Stomach (tissue), 4 donors: Measurements from ENCODE around the gene TNS3.
"Not testable (repeated sequence)": the region's sequence is repeated elsewhere in the genome, so short reads cannot be mapped to it uniquely, and the experiment has no call there.

Source experiments
- EP300 ChIP-seq: sonication (generic); formaldehyde crosslinking; IDR thresholded peaks from one replicate; pipeline ENCODE4 v1.6.1; 2017; ENCODE audit warnings: antibody characterized with exemption
- POLR2A ChIP-seq, 4 donors: fragments of 450-650 bp; IDR thresholded peaks; one replicate each; pipeline ENCODE4 v1.6.1; 2016; ENCODE audit warnings: antibody characterized with exemption in 4 of 4, control low read depth in 2 of 4, mild to moderate bottlenecking in 1 of 4, moderate library complexity in 1 of 4
- POLR2AphosphoS5 ChIP-seq, 3 donors: sonication (generic); formaldehyde crosslinking; IDR thresholded peaks; one replicate each; pipeline ENCODE4 v1.6.1; 2016; ENCODE audit warnings: antibody characterized with exemption in 3 of 3
- TF ChIP-seq, protein P1 (sequence below), 7 experiments: fragments of 450-650 bp in 4 of 7; fragments of 200-600 bp in 3 of 7; sonication (generic) in 3 of 7; IDR thresholded peaks; one replicate each; pipeline ENCODE4 v1.5.1; 2016 to 2019; ENCODE audit warnings: antibody characterized with exemption in 7 of 7, control low read depth in 2 of 7, mild to moderate bottlenecking in 1 of 7

DNA sequence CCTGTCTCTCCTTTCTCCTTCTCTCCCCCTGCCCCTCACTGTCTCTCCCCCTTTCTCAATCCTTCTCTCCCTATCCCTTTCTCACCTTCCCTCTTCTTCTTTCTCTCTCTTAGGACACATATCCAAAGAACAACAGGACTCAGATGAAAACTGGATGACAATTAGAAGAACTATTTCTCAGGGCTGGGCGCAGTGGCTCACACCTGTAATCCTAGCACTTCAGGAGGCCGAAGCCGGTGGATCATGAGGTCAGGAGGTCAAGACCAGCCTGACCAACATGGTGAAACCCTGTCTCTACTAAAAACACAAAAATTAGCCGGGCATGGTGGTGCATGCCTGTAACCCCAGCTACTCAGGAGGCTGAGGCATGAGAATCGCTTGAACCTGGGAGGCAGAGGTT, 8.3 kb upstream of the TNS3 start:
- not testable (repeated sequence) for TF ChIP-seq POLR2A (IDR thresholded peaks at IDR 0.05); EP300; POLR2AphosphoS5 (IDR thresholded peaks at IDR 0.05)
- TF ChIP-seq, protein P1, sequence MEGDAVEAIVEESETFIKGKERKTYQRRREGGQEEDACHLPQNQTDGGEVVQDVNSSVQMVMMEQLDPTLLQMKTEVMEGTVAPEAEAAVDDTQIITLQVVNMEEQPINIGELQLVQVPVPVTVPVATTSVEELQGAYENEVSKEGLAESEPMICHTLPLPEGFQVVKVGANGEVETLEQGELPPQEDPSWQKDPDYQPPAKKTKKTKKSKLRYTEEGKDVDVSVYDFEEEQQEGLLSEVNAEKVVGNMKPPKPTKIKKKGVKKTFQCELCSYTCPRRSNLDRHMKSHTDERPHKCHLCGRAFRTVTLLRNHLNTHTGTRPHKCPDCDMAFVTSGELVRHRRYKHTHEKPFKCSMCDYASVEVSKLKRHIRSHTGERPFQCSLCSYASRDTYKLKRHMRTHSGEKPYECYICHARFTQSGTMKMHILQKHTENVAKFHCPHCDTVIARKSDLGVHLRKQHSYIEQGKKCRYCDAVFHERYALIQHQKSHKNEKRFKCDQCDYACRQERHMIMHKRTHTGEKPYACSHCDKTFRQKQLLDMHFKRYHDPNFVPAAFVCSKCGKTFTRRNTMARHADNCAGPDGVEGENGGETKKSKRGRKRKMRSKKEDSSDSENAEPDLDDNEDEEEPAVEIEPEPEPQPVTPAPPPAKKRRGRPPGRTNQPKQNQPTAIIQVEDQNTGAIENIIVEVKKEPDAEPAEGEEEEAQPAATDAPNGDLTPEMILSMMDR (IDR thresholded peaks at IDR 0.05) = not testable (repeated sequence)
